Bronchial epithelial cell (primary cell): ENCODE measurements around the gene ARID5B. TPM values are rescaled to one million over a fixed set of nuclear protein-coding genes. Genes with fewer than 3 reads are reported as not detected.

ENCODE experiments used
- DNase-seq: peaks from one replicate; pipeline ENCODE4 v3.0.0-alpha.2; 2010; ENCODE audit warnings: low read depth
- FAIRE-seq: peaks from 2 replicates; lab custom pipeline; 2011; peaks lifted over from hg19 to GRCh38; lab: Jason Lieb, UNC
- H3K27me3 ChIP-seq: 2 replicates; pipeline ENCODE4 v1.5.1; 2011; ENCODE audit warnings: low read length; ENCODE audit not compliant: control insufficient read depth, insufficient read depth
- H3K36me3 ChIP-seq: 2 replicates; pipeline ENCODE4 v1.5.1; 2011; ENCODE audit warnings: low read length; ENCODE audit not compliant: control insufficient read depth, insufficient read depth
- H3K4me3 ChIP-seq: 2 replicates; pipeline ENCODE4 v1.5.1; 2011; ENCODE audit warnings: mild to moderate bottlenecking, low read depth, low read length, control low read depth
- total RNA-seq: library from RNA; depleted of rRNA; stranded (reverse); fragments of >200 nt; gene quantifications from 2 replicates; pipeline ENCODE4 v1.2.1, GENCODE V29; 2014
- TF ChIP-seq, protein P1 (sequence below): IDR thresholded peaks from 2 replicates; pipeline ENCODE4 v1.5.1; 2011; ENCODE audit warnings: mild to moderate bottlenecking, moderate library complexity, low read length, control low read depth, inconsistent platforms; ENCODE audit not compliant: insufficient read depth, severe bottlenecking

ARID5B gene
- total RNA-seq, 1 donor from 2014 or later: 7.1 TPM

DNA sequence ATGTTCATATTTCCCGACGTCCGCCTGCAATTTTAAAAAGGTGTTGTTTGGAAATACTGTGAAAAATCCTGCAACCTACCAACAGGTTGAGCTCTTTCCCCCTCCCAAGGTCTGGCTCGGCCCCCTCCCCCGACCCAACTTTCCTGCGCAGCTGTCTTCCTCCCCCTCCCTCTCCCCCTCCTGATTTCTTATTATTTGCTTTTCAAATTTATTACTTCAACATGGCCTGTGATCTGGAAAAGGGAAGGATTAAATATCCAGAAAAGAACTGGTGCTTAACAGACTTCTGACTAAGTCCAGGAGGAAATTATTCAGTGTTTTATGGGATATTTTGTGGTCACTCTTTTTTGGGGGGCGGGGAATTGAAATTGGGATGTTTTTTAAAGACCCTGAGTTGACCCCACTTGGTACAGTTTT lies 2.4 kb downstream of the ARID5B start:
- TF ChIP-seq, protein P1, sequence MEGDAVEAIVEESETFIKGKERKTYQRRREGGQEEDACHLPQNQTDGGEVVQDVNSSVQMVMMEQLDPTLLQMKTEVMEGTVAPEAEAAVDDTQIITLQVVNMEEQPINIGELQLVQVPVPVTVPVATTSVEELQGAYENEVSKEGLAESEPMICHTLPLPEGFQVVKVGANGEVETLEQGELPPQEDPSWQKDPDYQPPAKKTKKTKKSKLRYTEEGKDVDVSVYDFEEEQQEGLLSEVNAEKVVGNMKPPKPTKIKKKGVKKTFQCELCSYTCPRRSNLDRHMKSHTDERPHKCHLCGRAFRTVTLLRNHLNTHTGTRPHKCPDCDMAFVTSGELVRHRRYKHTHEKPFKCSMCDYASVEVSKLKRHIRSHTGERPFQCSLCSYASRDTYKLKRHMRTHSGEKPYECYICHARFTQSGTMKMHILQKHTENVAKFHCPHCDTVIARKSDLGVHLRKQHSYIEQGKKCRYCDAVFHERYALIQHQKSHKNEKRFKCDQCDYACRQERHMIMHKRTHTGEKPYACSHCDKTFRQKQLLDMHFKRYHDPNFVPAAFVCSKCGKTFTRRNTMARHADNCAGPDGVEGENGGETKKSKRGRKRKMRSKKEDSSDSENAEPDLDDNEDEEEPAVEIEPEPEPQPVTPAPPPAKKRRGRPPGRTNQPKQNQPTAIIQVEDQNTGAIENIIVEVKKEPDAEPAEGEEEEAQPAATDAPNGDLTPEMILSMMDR: no peak
- DNase-seq: peak; percentile 18
- Histone ChIP-seq H3K4me3 (peak overlapping the region; percentile 76), H3K36me3 (peaks cover under 1% of the 10 kb centered on the region), H3K27me3 (no peaks in the 10 kb centered on the region)
- no peak for FAIRE-seq

DNA sequence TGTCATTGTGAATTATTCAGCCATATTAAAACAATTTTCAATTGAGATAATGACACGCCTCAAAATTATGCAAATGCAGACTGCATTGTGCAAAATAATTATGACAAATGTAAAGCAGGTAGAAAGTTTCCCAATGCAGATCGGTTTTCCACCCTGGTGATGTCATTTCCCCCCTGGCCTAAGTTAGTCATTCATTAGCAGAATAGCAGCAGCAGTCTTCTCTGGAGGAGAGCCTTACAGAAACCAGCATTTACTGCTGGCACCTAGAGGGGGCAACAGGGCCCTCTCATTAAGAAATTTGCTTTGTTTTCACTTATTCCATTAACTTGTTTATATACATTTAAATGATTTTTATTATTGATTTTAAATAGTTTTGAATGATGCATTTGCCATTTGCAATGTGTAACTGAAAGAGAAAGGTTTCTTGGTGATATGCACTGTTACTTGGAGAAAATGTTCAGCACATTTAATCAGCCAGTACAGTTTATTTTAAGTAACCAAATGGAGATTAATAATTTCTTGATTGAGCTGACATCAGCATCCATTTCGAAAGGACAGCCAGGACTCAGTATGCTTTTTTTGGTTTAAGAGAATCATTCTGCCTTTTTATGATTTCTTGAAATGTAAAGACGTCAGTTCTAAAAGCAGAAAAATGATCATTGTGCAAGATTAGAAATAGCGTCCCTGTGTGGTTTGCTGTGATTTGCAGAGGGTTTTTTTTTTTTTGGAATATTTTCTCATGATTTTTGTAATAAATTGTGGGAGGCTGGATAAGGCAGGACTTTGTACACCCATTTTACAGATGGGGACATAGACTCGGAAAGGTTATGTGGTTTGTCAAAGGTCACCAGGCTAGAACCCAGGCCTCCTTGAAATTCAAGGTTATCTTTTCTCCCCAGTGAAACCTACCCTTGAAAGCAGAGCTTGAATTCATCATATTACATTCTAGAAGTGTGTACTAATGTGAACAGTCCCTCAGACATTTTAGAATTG lies 3.5 kb downstream of the ARID5B start:
- Histone ChIP-seq H3K4me3 (peak overlapping the region; percentile 76), H3K27me3 (no peaks in the 10 kb centered on the region), H3K36me3 (peaks cover 1% of the 10 kb centered on the region)
- FAIRE-seq: no peak
- TF ChIP-seq, protein P1: no peak
- DNase-seq: peak; percentile 97

- no peak for FAIRE-seq
- TF ChIP-seq, protein P1: no peak
- H3K4me3 ChIP-seq: no peak overlapping the region
Measured at GRCh38 chr10:61905837-61906561, 4.5 kb downstream of the ARID5B start.

DNA sequence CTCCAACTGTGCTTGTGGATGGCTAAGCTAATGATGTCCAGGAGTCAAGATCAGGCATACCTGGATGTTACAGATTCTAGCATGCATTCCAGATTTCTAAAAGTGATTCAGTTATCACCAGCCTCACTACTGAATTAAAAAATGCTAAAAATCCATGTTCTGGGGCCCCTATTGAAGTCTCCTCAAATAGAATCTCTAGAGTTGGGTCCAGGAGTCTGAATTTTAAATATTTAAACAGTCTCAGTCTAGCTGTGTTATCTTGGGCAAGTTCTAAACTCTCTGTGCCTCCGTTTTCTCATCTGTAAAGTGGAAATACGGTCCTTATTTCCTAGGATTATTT lies 5.0 kb downstream of the ARID5B start:
- TF ChIP-seq, protein P1: no peak
- H3K4me3 ChIP-seq: no peak overlapping the region
- H3K36me3 ChIP-seq: peaks cover 1% of the 10 kb centered on the region
- FAIRE-seq (no peak), DNase-seq (no peak)
- no peaks in the 10 kb centered on the region for H3K27me3 ChIP-seq

More at GRCh38 chr10:61905837-61906561, 4.5 kb downstream of the ARID5B start:
- Histone ChIP-seq H3K27me3 (no peaks in the 10 kb centered on the region), H3K36me3 (peaks cover 1% of the 10 kb centered on the region)
- no peak for DNase-seq

DNA sequence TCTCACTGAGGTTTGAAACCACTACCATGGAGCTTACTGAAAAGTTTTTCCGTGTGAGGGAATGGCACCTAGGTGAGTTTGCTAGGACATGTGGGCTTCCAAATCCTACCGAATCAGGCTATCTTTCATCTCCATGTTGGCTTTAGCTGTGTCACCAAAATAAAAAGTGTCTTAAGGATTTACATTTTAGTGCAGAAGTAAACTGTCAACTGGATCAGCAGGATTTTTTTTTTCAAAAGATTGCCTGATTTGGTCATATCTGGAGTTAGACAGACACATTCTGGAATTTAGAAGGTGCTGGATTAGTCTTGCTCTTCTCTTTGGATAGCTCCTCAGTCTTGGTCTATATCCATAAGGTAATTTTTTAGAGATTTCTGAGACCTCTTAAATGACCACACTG lies 5.5 kb downstream of the ARID5B start:
- TF ChIP-seq, protein P1: no peak
- Histone ChIP-seq H3K4me3 (no peak overlapping the region), H3K36me3 (peaks cover 1% of the 10 kb centered on the region), H3K27me3 (no peaks in the 10 kb centered on the region)
- no peak for DNase-seq
- no peak for FAIRE-seq
